WI38 (cell line): ENCODE results near the gene ZNF423.

Experiments
- H3K4me3 ChIP-seq: 2 replicates; pipeline ENCODE4 v1.5.1; 2011; ENCODE audit warnings: low read depth, mild to moderate bottlenecking, control low read depth, low read length
- CTCF ChIP-seq: IDR thresholded peaks from 2 replicates; pipeline ENCODE4 v1.5.1; 2012; ENCODE audit warnings: low read depth, mild to moderate bottlenecking, control low read depth, low read length

ZNF423 gene

GRCh38 chr16:49855822-49856671, at the start of gene ZNF423:
TSS of gene ZNF423 (minus strand) at chr16:49856112. CDS start at chr16:49855774, 338 bp downstream.
- peak within 1 kb of the TSS; percentile 57 for H3K4me3 ChIP-seq
- no peak for TF ChIP-seq CTCF

GRCh38 chr16:49904348-49905062, 48.6 kb upstream of the ZNF423 start:
- TF ChIP-seq CTCF, result no peak
- no peak overlapping the region for H3K4me3 ChIP-seq

- no peak for TF ChIP-seq CTCF
- no peak overlapping the region for H3K4me3 ChIP-seq
Observed at GRCh38 chr16:49902908-49903307, 47.0 kb upstream of the ZNF423 start.

- no peak for TF ChIP-seq CTCF
- no peak overlapping the region for H3K4me3 ChIP-seq
Observed at GRCh38 chr16:49901711-49902110, 45.8 kb upstream of the ZNF423 start.

GRCh38 chr16:49900875-49901274, 45.0 kb upstream of the ZNF423 start:
- TF ChIP-seq CTCF, result no peak
- H3K4me3 ChIP-seq, result no peak overlapping the region

- no peak for TF ChIP-seq CTCF
- H3K4me3 ChIP-seq, result no peak overlapping the region
Observed at GRCh38 chr16:49899991-49900695, 44.2 kb upstream of the ZNF423 start.
